Bronchial epithelial cell (primary cell): ENCODE results near the gene PXK. TPM values are rescaled to one million over a fixed set of nuclear protein-coding genes. Genes with fewer than 3 reads are reported as not detected.

Source experiments
- DNase-seq: peaks from one replicate; pipeline ENCODE4 v3.0.0-alpha.2; 2010; ENCODE audit warnings: low read depth
- FAIRE-seq: peaks from 2 replicates; lab custom pipeline; 2011; peaks lifted over from hg19 to GRCh38; lab: Jason Lieb, UNC
- H3K27me3 ChIP-seq: 2 replicates; pipeline ENCODE4 v1.5.1; 2011; ENCODE audit warnings: low read length; ENCODE audit not compliant: control insufficient read depth, insufficient read depth
- H3K36me3 ChIP-seq: 2 replicates; pipeline ENCODE4 v1.5.1; 2011; ENCODE audit warnings: low read length; ENCODE audit not compliant: control insufficient read depth, insufficient read depth
- H3K4me3 ChIP-seq: 2 replicates; pipeline ENCODE4 v1.5.1; 2011; ENCODE audit warnings: mild to moderate bottlenecking, low read depth, low read length, control low read depth
- total RNA-seq: library from RNA; depleted of rRNA; stranded (reverse); fragments of >200 nt; gene quantifications from 2 replicates; pipeline ENCODE4 v1.2.1, GENCODE V29; 2014
- TF ChIP-seq, protein P1 (sequence below): IDR thresholded peaks from 2 replicates; pipeline ENCODE4 v1.5.1; 2011; ENCODE audit warnings: mild to moderate bottlenecking, moderate library complexity, low read length, control low read depth, inconsistent platforms; ENCODE audit not compliant: insufficient read depth, severe bottlenecking

The PXK gene
- total RNA-seq, 1 donor from 2014 or later, result 12.4 TPM

DNA sequence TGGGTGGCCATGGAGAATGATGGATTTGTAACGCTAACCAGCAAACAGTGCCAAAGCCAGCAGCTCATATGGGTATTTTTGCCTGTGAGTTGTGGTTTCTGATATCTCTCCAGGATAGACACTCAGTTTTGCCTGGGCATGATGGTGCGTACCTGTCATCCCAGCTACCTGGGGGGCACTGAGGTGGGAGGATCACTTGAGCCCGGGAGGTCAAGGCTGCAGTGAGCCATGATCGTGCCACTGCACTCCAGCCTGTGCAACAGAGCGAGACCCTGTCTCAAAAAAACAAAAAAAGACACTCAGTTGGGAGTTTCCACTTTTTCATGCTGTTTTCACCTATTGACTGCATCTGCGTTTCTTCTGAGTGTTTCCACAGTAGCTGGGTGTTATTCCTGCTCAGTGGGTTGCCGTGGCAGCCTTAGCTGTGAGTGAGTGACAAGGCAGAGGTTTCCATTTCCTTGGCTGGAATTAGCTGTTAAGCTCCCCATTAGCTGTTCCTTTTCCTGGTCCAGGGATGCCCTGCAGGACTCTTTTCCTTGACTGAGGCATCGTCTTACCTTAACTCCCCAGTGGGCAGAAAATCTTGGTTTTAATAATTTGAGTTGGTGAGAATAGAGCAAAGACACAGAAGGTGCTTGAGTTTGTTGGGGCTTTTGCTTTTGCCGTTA, 40.9 kb upstream of the PXK start:
- Histone ChIP-seq H3K36me3 (no peaks in the 10 kb centered on the region), H3K4me3 (no peak overlapping the region), H3K27me3 (no peaks in the 10 kb centered on the region)
- TF ChIP-seq, protein P1, sequence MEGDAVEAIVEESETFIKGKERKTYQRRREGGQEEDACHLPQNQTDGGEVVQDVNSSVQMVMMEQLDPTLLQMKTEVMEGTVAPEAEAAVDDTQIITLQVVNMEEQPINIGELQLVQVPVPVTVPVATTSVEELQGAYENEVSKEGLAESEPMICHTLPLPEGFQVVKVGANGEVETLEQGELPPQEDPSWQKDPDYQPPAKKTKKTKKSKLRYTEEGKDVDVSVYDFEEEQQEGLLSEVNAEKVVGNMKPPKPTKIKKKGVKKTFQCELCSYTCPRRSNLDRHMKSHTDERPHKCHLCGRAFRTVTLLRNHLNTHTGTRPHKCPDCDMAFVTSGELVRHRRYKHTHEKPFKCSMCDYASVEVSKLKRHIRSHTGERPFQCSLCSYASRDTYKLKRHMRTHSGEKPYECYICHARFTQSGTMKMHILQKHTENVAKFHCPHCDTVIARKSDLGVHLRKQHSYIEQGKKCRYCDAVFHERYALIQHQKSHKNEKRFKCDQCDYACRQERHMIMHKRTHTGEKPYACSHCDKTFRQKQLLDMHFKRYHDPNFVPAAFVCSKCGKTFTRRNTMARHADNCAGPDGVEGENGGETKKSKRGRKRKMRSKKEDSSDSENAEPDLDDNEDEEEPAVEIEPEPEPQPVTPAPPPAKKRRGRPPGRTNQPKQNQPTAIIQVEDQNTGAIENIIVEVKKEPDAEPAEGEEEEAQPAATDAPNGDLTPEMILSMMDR, result no peak
- FAIRE-seq (no peak), DNase-seq (no peak)

DNA sequence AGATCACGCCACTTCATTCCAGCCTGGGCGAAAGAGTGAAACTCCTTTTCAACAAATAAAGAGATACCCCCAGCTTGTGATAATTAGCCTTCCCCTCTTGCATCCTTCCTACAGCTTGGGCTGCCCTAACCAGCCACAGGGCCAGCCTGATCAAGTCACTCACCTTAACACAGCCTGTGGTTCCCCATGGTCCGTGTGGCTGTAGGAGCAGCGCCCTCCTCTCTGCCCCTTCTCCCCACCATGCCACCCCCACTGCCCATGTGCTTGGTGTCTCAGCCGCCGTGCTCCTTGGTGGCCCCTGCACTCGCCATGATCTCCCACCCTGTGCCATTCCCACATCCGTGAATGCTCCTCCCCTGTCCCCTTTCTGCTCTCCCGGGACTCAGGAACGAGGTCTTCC, 39.8 kb upstream of the PXK start:
- Histone ChIP-seq H3K4me3 (no peak overlapping the region), H3K27me3 (no peaks in the 10 kb centered on the region), H3K36me3 (no peaks in the 10 kb centered on the region)
- TF ChIP-seq, protein P1, result no peak
- FAIRE-seq (no peak), DNase-seq (no peak)

DNA sequence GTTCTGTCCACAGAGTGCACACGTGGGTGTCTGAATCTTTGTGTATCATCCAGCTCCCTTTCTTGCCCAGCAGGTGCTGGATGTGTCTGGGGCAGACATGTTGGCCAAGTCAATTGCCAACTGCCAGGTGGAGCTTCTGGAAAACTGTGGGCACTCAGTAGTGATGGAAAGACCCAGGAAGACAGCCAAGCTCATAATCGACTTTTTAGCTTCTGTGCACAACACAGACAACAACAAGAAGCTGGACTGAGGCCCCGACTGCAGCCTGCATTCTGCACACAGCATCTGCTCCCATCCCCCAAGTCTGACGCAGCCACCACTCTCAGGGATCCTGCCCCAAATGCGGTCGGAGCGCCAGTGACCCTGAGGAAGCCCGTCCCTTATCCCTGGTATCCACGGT, 39.2 kb upstream of the PXK start:
- DNase-seq (no peak), FAIRE-seq (no peak)
- Histone ChIP-seq H3K4me3 (no peak overlapping the region), H3K36me3 (no peaks in the 10 kb centered on the region), H3K27me3 (no peaks in the 10 kb centered on the region)
- TF ChIP-seq, protein P1, result no peak

GRCh38 chr3:58296269-58296668, 36.4 kb upstream of the PXK start:
- Histone ChIP-seq H3K4me3 (no peak overlapping the region), H3K27me3 (no peaks in the 10 kb centered on the region), H3K36me3 (no peaks in the 10 kb centered on the region)
- DNase-seq (no peak), FAIRE-seq (no peak)
- TF ChIP-seq, protein P1, result no peak

DNA sequence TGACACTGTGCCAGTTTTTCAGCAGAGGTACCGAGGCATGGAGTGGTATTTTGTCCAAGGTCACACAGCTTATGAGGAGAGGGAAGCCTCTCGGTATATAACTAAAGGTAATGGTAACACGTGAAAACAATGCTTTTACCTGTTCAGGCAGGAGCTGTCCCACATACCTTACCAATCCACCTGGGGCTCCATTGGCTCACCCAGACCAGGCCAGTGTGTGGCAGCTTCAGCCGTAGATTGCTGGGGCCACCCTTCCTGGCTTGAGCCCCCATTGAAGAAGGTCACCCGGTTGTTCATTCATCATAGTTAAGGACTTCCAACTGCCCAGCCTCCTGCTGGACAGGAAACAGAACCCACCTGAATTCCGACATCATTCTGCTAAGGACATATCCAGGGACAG, 35.8 kb upstream of the PXK start:
- TF ChIP-seq, protein P1, result no peak
- DNase-seq (no peak), FAIRE-seq (peak; percentile 47)
- H3K4me3 ChIP-seq, result no peak overlapping the region
- no peaks in the 10 kb centered on the region for H3K36me3 ChIP-seq
- H3K27me3 ChIP-seq, result no peaks in the 10 kb centered on the region

- no peak overlapping the region for H3K4me3 ChIP-seq
- no peaks in the 10 kb centered on the region for H3K27me3 ChIP-seq
- TF ChIP-seq, protein P1, result no peak
- no peaks in the 10 kb centered on the region for H3K36me3 ChIP-seq
- no peak for DNase-seq
- no peak for FAIRE-seq
These were observed 34.5 kb upstream of the PXK start for GRCh38 chr3:58298190-58298589.
